Cardiac muscle cell (in vitro differentiated cells and primary cell): ENCODE results near the gene SUDS3. TPM values are rescaled to one million over a fixed set of nuclear protein-coding genes. Genes with fewer than 3 reads are reported as not detected.

ENCODE experiments used
- DNase-seq, 2 donors: peaks; one replicate each; pipeline versions ENCODE4 v3.0.0 to v3.0.0-alpha.2; 2010 to 2017; ENCODE audit warnings: low read depth in 1 of 2, low spot score in 1 of 2
- H3K27ac ChIP-seq: fragments of 200-600 bp; sonication (generic); 2 replicates; pipeline ENCODE4 v1.5.1; 2016
- H3K27me3 ChIP-seq: fragments of 200-600 bp; sonication (generic); 2 replicates; pipeline ENCODE4 v1.6.0; 2016; ENCODE audit warnings: control low read depth
- H3K36me3 ChIP-seq: fragments of 200-600 bp; sonication (generic); 2 replicates; pipeline ENCODE4 v1.5.1; 2016; ENCODE audit warnings: control low read depth
- H3K4me1 ChIP-seq: fragments of 200-600 bp; sonication (generic); 2 replicates; pipeline ENCODE4 v1.8.1; 2017; ENCODE audit warnings: low read depth, mild to moderate bottlenecking, mixed run types
- H3K4me3 ChIP-seq: fragments of 200-600 bp; sonication (generic); 2 replicates; pipeline ENCODE4 v1.5.1; 2016; ENCODE audit warnings: mild to moderate bottlenecking
- H3K9me3 ChIP-seq: fragments of 200-600 bp; sonication (generic); 2 replicates; pipeline ENCODE4 v1.5.1; 2017; ENCODE audit warnings: low read depth, mild to moderate bottlenecking, control low read depth
- polyA plus RNA-seq: library from polyadenylated mRNA; unstranded; fragments of >200 nt; fragmentation: Nextera tagmentation; extraction: Ambion mirVana; gene quantifications from 2 replicates; pipeline ENCODE4 v1.2.1, GENCODE V29; 2016
- total RNA-seq: library from RNA; depleted of rRNA; stranded (reverse); fragments of >200 nt; gene quantifications from 2 replicates; pipeline ENCODE4 v1.2.3, GENCODE V29; 2016
- TF ChIP-seq, protein P1 (sequence below): IDR thresholded peaks from 2 replicates; pipeline ENCODE4 v1.5.1; 2012; ENCODE audit warnings: low read depth, mild to moderate bottlenecking, low read length

Gene SUDS3
- total and polyA plus RNA-seq, 2 experiments from 2014 or later, result 33.8 to 44.7 TPM

DNA sequence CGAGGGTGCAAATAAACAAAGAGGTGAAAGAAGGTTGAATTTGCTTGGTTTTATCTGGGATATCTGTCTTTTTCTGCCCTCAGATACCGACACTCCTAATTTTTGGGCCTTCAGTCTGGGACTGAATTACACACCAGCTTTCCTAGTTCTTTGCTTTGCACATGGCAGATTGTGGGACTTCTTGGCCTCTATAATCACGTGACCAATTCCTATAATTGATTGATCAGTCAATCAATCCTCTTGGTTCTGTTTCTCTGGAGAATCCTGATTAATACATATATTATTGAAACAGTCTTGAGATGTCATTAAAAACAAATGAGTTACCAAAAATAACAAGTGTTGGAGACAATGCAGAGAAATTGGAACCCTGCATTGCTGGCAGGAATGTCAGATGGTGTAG, 62.7 kb downstream of the SUDS3 start:
- H3K4me1 ChIP-seq, result peaks cover 6% of the 10 kb centered on the region

DNA sequence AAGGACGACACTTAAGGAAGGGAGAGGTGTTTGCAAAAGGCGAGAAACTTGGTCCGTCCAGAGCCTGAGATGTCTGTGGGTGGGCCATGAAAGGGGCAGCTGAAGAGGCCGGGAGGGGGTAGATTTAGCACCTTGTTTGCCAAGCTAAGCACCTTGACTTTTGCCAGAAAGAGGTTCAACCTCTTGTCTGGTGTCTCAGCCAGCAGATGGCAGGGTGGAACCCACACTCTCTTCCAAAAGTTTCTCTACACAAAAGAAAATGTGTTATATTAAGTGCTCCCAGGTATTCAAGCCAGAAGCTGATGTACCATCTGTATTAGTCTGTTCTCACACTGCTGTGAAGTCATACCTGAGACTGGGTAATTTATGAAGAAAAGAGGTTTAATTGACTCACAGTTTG, 69.9 kb downstream of the SUDS3 start:
- H3K36me3 ChIP-seq, result no peaks in the 10 kb centered on the region
- no peaks in the 10 kb centered on the region for H3K27me3 ChIP-seq
- H3K9me3 ChIP-seq, result no peaks in the 10 kb centered on the region
- H3K4me1 ChIP-seq, result no peaks in the 10 kb centered on the region
- no peak overlapping the region for H3K27ac ChIP-seq
- DNase-seq, result no peak
- TF ChIP-seq, protein P1, sequence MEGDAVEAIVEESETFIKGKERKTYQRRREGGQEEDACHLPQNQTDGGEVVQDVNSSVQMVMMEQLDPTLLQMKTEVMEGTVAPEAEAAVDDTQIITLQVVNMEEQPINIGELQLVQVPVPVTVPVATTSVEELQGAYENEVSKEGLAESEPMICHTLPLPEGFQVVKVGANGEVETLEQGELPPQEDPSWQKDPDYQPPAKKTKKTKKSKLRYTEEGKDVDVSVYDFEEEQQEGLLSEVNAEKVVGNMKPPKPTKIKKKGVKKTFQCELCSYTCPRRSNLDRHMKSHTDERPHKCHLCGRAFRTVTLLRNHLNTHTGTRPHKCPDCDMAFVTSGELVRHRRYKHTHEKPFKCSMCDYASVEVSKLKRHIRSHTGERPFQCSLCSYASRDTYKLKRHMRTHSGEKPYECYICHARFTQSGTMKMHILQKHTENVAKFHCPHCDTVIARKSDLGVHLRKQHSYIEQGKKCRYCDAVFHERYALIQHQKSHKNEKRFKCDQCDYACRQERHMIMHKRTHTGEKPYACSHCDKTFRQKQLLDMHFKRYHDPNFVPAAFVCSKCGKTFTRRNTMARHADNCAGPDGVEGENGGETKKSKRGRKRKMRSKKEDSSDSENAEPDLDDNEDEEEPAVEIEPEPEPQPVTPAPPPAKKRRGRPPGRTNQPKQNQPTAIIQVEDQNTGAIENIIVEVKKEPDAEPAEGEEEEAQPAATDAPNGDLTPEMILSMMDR, result no peak
- H3K4me3 ChIP-seq, result no peak overlapping the region

More for the DNA sequence above, 62.7 kb downstream of the SUDS3 start:
- H3K27me3 ChIP-seq, result no peaks in the 10 kb centered on the region
- H3K36me3 ChIP-seq, result no peaks in the 10 kb centered on the region
- H3K27ac ChIP-seq, result no peak overlapping the region
- TF ChIP-seq, protein P1, result no peak
- DNase-seq, result no peak
- no peaks in the 10 kb centered on the region for H3K9me3 ChIP-seq
- H3K4me3 ChIP-seq, result no peak overlapping the region

DNA sequence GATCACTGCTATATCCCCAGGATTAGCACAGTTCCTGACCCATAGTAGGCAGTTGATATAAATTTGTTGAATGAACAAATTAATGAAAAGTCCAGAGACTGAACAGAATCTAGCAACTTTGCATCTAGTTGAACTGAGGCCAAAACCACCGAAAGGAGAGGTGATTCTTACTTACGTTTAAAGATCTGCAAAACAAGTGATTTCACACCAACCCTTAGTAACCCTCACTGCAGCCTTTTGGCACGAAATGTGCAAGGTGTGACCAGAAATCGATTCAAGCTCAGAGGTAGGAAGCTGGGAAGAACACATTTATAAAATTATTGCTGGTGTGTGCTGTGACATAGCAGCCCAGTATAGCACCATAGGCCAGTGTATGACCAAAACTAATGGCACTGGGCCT, 70.8 kb downstream of the SUDS3 start:
- Histone ChIP-seq H3K27me3 (no peaks in the 10 kb centered on the region), H3K27ac (no peak overlapping the region), H3K4me3 (no peak overlapping the region), H3K9me3 (no peaks in the 10 kb centered on the region), H3K36me3 (no peaks in the 10 kb centered on the region), H3K4me1 (no peaks in the 10 kb centered on the region)
- DNase-seq, result no peak
- TF ChIP-seq, protein P1, result no peak

DNA sequence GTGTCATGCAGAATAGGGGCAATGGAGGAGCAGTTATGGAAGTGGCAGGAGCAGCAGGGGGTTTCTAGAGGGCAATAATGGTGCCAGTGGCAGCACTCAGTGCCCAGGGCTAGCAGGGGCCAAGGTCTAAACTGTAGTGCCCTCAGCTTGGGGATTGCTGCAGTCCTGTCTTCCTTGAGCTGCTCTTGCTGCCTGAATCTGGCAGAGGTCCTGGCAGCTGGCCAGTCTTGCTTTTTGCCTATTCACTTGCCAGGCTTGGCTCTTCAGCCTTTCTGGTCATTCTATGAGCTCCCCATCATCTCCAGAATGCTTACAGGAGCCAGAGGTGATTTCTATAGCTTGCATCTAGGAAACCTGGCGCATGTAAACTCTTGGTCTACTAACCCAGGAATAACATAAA, 72.0 kb downstream of the SUDS3 start:
- Histone ChIP-seq H3K27me3 (no peaks in the 10 kb centered on the region), H3K9me3 (no peaks in the 10 kb centered on the region), H3K27ac (no peak overlapping the region), H3K4me3 (no peak overlapping the region), H3K4me1 (no peaks in the 10 kb centered on the region), H3K36me3 (no peaks in the 10 kb centered on the region)
- TF ChIP-seq, protein P1, result no peak
- DNase-seq, result no peak

DNA sequence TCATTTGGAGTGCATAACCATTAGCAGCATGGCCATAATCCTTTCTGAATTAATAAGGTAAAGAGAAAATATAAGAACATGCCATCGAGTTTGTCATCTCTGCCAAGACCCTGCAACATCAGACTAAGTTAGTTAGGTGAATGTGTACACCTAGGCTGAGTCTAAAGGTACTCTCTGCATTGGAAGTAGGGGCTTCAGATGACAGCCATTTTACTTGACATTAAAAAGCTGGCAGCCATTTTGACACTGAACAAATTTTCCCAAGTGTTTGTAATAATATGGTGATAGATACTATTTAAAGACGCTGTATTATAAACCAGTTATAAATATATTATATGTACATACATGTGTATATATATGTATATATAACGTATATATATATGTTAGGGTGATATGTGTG, 79.0 kb downstream of the SUDS3 start:
- TF ChIP-seq, protein P1, result no peak
- Histone ChIP-seq H3K27ac (no peak overlapping the region), H3K4me3 (no peak overlapping the region), H3K4me1 (no peaks in the 10 kb centered on the region), H3K27me3 (no peaks in the 10 kb centered on the region), H3K36me3 (no peaks in the 10 kb centered on the region), H3K9me3 (no peaks in the 10 kb centered on the region)
- no peak for DNase-seq

DNA sequence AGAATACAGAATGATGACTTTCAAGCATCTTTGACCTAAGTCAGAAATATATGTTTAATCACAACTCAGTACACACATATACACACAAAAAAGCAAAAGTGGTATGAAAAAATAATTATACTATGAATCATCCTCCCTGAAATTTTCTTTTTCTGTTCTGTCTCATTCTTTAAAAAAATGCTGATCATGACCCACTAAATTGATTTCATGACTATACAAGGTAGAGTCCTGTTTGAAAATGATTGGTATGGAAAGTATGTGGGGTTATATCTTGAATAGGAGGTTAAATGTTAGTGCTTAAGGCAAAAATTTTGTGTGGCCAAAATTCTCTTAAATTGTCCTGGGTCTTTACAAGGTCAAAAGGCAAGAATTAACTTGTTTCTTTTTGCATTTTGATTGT, 80.4 kb downstream of the SUDS3 start:
- Histone ChIP-seq H3K9me3 (no peaks in the 10 kb centered on the region), H3K36me3 (no peaks in the 10 kb centered on the region), H3K27ac (no peak overlapping the region), H3K27me3 (no peaks in the 10 kb centered on the region), H3K4me3 (no peak overlapping the region), H3K4me1 (no peaks in the 10 kb centered on the region)
- TF ChIP-seq, protein P1, result no peak
- no peak for DNase-seq
